Epithelial cell of esophagus (primary cell): ENCODE measurements around the gene ZNF609.

Experiments used
- DNase-seq: peaks from one replicate; pipeline ENCODE4 v3.0.0; 2010; ENCODE audit warnings: low read depth
- H3K4me3 ChIP-seq: 2 replicates; pipeline ENCODE4 v1.5.1; 2011; ENCODE audit warnings: mild to moderate bottlenecking, low read length, control low read depth
- TF ChIP-seq, protein P1 (sequence below): IDR thresholded peaks from 2 replicates; pipeline ENCODE4 v1.5.1; 2011; ENCODE audit warnings: low read depth, mild to moderate bottlenecking, low read length, control low read depth, inconsistent platforms; ENCODE audit not compliant: insufficient read depth; ENCODE audit errors: missing control alignments

The ZNF609 gene

DNA sequence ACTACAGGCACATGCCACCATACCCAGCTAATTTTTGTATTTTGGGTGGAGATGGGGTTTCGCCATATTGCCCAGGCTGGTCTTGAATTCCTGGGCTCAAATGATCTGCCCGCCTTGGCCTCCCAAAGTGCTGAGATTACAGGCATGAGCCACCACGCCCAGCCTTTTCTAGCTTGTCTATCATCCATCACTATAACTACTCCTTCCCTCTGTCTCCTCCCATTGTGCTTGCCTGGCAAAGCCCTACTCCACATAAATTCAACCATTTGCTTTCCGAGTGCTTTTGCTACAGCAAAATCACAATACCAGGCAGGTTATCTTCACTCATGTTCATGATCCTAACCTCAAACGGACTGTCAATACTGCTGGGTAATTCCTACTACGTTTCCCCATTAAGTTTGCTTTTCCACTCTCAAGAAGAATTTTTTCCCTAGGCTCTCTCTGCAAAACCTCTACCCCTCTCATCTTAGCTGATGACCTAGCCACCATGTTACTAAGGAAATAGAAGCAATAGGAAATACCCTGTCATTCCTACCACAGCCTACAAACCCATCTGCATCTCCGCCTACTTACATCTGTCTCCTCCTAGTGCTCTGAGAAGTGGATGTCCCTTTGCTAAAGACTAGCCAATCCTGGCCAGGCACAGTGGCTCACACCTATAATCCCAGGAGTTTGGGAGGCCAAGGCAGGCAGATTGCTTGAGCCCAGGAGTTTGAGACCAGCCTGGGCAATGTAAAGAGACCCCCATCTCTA lies 250.5 kb downstream of the ZNF609 start:
- no peak overlapping the region for H3K4me3 ChIP-seq
- TF ChIP-seq, protein P1, sequence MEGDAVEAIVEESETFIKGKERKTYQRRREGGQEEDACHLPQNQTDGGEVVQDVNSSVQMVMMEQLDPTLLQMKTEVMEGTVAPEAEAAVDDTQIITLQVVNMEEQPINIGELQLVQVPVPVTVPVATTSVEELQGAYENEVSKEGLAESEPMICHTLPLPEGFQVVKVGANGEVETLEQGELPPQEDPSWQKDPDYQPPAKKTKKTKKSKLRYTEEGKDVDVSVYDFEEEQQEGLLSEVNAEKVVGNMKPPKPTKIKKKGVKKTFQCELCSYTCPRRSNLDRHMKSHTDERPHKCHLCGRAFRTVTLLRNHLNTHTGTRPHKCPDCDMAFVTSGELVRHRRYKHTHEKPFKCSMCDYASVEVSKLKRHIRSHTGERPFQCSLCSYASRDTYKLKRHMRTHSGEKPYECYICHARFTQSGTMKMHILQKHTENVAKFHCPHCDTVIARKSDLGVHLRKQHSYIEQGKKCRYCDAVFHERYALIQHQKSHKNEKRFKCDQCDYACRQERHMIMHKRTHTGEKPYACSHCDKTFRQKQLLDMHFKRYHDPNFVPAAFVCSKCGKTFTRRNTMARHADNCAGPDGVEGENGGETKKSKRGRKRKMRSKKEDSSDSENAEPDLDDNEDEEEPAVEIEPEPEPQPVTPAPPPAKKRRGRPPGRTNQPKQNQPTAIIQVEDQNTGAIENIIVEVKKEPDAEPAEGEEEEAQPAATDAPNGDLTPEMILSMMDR: no peak
- no peak for DNase-seq

GRCh38 chr15:64712353-64712752 lies 252.0 kb downstream of the ZNF609 start:
- DNase-seq: no peak
- no peak overlapping the region for H3K4me3 ChIP-seq
- TF ChIP-seq, protein P1: no peak

DNA sequence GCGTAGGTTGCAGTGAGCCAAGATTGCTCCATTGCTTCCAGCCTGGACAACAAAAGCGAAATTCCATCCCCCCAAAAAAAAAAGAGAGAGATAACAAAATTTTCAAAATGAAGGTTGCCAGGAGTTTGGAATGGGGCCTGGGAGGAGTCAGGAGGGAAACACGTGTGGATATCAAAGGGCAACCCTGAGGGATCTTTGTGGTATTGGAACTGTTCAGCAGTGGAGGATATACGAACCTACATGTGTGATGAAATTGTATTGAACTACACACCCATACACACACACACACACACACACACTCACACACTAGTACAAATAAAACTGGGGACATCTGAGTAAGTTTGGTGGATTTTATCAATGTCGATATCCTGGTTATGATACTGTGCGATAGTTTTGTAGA lies 253.2 kb downstream of the ZNF609 start:
- H3K4me3 ChIP-seq: no peak overlapping the region
- no peak for DNase-seq
- TF ChIP-seq, protein P1: no peak

DNA sequence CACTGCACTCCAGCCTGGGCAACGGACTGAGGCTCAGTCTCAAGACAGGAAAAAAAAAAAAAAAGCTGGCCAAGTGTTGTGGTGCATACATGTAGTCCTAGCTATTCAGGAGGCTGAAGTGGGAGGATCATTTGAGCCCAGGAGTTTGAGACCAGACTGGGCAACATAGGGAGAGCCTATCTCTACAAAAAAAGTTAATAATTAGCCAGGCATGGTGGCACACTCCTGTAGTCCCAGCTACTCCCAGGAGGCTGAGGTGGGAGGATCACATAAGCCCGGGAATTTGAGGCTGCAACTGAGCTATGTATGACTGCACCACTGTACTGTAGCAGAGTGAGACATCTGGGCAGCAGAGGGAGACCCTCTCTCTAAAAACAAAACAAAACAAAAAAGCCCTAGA lies 256.1 kb downstream of the ZNF609 start:
- no peak overlapping the region for H3K4me3 ChIP-seq
- DNase-seq: no peak
- TF ChIP-seq, protein P1: no peak

DNA sequence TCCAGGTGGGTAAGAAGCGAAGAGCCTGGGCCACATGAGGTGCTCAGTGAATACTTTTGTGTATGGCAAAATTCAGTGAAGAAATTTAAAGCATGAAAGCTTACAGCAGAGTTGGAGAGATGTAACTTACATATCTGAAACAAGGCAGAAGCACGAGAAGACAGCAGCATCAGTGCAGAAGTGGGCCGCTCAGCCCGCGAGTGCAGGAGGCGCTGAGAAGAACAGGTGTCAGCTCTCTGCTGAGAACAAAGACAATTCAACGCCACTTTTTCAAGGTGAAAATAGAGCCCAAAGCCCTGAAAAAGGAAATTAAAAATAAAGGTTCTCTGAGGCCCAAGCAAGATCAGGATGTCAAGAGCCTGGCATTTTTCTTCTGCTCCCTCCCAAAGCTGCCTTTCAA lies 256.8 kb downstream of the ZNF609 start:
- TF ChIP-seq, protein P1: no peak
- DNase-seq: no peak
- no peak overlapping the region for H3K4me3 ChIP-seq

- DNase-seq: no peak
- no peak overlapping the region for H3K4me3 ChIP-seq
- TF ChIP-seq, protein P1: no peak
Observed at GRCh38 chr15:64717735-64718495, 257.5 kb downstream of the ZNF609 start.
